T-cell (primary cell): ENCODE measurements around the gene EXOC3. TPM values are rescaled to one million over a fixed set of nuclear protein-coding genes. Genes with fewer than 3 reads are reported as not detected.
"Not testable (repeated sequence)": the region's sequence is repeated elsewhere in the genome, so short reads cannot be mapped to it uniquely, and the experiment has no call there.

ENCODE experiments used
- ATAC-seq, 4 experiments: fragments of 200-7000 bp in 3 of 4; fragments of 150-1000 bp in 1 of 4; cut with Tn5 transposase; replicated peaks in 1 of 4; 1 replicate in 3 of 4; 2 replicates in 1 of 4; pipeline ENCODE4 v1.10.0; 2021; ENCODE audit warnings: moderate library complexity in 3 of 4, mild to moderate bottlenecking in 2 of 4, moderate number of reproducible peaks in 1 of 4
- CTCF ChIA-PET, 2 donors: fragments of 300-600 bp; sonication (Branson Sonifier 250); formaldehyde crosslinking; loops; one replicate each; lab custom pipeline; 2022; ENCODE audit warnings: antibody characterized with exemption in 2 of 2; lab: Charles Lee
- POLR2A ChIA-PET, 2 donors: fragments of 300-600 bp; sonication (Branson Sonifier 250); formaldehyde crosslinking; loops; one replicate each; lab custom pipeline; 2022; ENCODE audit warnings: antibody characterized with exemption in 2 of 2; lab: Charles Lee
- DNase-seq, 35 experiments: peaks; one replicate each; pipeline versions ENCODE4 v3.0.0 to v3.0.0-alpha.2; 2013 to 2023
- H3K27ac ChIP-seq: one replicate; pipeline ENCODE4 v1.5.1; 2013; ENCODE audit warnings: low read length
- H3K27me3 ChIP-seq, 2 experiments: replicated peaks in 1 of 2; 1 replicate in 1 of 2; 2 replicates in 1 of 2; pipeline versions ENCODE4 v1.6.1 to v1.7.0; 2013; ENCODE audit warnings: low read length in 1 of 2, mixed read lengths in 1 of 2; ENCODE audit not compliant: control insufficient read depth in 2 of 2, insufficient read depth in 2 of 2; ENCODE audit errors: extremely low read depth in 1 of 2
- H3K36me3 ChIP-seq, 2 donors: 1 replicate in 1 of 2; 2 replicates in 1 of 2; pipeline versions ENCODE4 v1.6.1 to v1.7.0; 2013; ENCODE audit warnings: low read length in 1 of 2; ENCODE audit not compliant: control insufficient read depth in 2 of 2, insufficient read depth in 1 of 2; ENCODE audit errors: extremely low read depth in 1 of 2
- H3K4me1 ChIP-seq, 2 experiments: 1 replicate in 1 of 2; 2 replicates in 1 of 2; pipeline versions ENCODE4 v1.6.1 to v1.7.0; 2013; ENCODE audit warnings: low read length in 2 of 2, mixed read lengths in 1 of 2; ENCODE audit not compliant: insufficient read depth in 2 of 2, control insufficient read depth in 1 of 2; ENCODE audit errors: extremely low read depth in 1 of 2
- H3K4me3 ChIP-seq, 2 donors: 1 replicate in 1 of 2; 2 replicates in 1 of 2; pipeline versions ENCODE4 v1.5.1 to v1.7.0; 2013; ENCODE audit warnings: mild to moderate bottlenecking in 2 of 2, low read length in 1 of 2, moderate library complexity in 1 of 2; ENCODE audit not compliant: control insufficient read depth in 1 of 2; ENCODE audit errors: extremely low read depth in 1 of 2
- H3K9me3 ChIP-seq: 2 replicates; pipeline ENCODE4 v1.7.0; 2013
- H3K27ac Mint-ChIP-seq, 2 donors: one replicate each; pipeline ENCODE4 v1.8.0; 2020 to 2021; ENCODE audit warnings: mild to moderate bottlenecking in 2 of 2, mixed read lengths in 2 of 2
- H3K27me3 Mint-ChIP-seq, 2 donors: one replicate each; pipeline ENCODE4 v1.8.0; 2021 to 2022; ENCODE audit warnings: mixed read lengths in 2 of 2
- H3K36me3 Mint-ChIP-seq: one replicate; pipeline ENCODE4 v1.8.0; 2021; ENCODE audit warnings: mixed read lengths
- H3K4me1 Mint-ChIP-seq, 3 donors: one replicate each; pipeline ENCODE4 v1.8.0; 2020 to 2022; ENCODE audit warnings: mixed read lengths in 3 of 3, mild to moderate bottlenecking in 1 of 3
- H3K4me3 Mint-ChIP-seq, 3 donors: one replicate each; pipeline ENCODE4 v1.8.0; 2020 to 2022; ENCODE audit warnings: mild to moderate bottlenecking in 3 of 3, mixed read lengths in 3 of 3, moderate library complexity in 3 of 3
- H3K9me3 Mint-ChIP-seq, 3 donors: one replicate each; pipeline ENCODE4 v1.8.0; 2020 to 2022; ENCODE audit warnings: mixed read lengths in 3 of 3
- WGBS: methylation state at CpG from one replicate; pipeline ENCODE4 v1.1.5; 2013; ENCODE audit warnings: missing lambda C conversion rate; ENCODE audit not compliant: insufficient coverage; 5-methylcytosine and 5-hydroxymethylcytosine counted together
- total RNA-seq, 35 experiments: library from RNA in 6 of 35; stranded (reverse) in 6 of 35; fragments of 120-200 nt in 1 of 35; gene quantifications; one replicate each; pipeline versions ENCODE4 v1.2.1 to v1.2.4 and lab custom pipeline; 2013 to 2026

The EXOC3 gene
- total RNA-seq, 5 donors from 2014 or later (not counting 1 experiment from before 2014, with no cell fraction given), result 81.6 to 99.8 (median 84.2) TPM

DNA sequence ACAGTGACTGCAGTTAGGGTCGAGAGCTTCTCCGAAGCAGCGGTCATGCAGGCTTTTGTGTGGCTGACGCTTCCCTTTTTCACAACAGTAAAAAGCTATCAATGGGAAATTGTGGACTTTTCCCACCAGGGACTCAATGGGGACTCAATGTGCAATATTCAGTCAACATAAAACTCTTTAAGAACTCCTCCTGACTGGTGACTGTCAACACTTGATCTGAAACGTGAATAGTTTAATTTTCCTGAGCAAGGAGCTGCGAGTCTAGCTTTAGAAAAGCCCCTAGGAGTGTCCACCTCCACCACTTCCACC lies 28.7 kb downstream of the EXOC3 start:
- ChIA-PET POLR2A (interaction anchor here in 1 of 2 donors (0.5 to 0.6 kb wide), 2 partner anchors 8 to 13 kb away, joined by 3 to 4 read pairs; no protein-coding TSS in a partner anchor), CTCF (interaction anchor here in 1 of 2 donors (1.2 kb wide), 1 partner anchor 25 kb away, joined by 5 read pairs; no protein-coding TSS in a partner anchor)
- WGBS, result 78% methylated on average over 6 of the region's 6 CpGs
- Histone ChIP-seq H3K36me3 (peaks cover 6 to 15% of the 10 kb centered on the region in 2 donors), H3K4me3 (peak overlapping the region; percentile 61 to 65), H3K27ac (peak overlapping the region; percentile 9), H3K27me3 (peaks cover 2 to 32% of the 10 kb centered on the region in 2 experiments), H3K4me1 (peaks cover 8 to 36% of the 10 kb centered on the region in 2 experiments), H3K9me3 (no peaks in the 10 kb centered on the region)
- H3K4me1 Mint-ChIP-seq, result peaks cover 24 to 26% (median 25%) of the 10 kb centered on the region in 3 donors
- peak overlapping the region; percentile 63 to 81 for H3K27ac Mint-ChIP-seq
- H3K4me3 Mint-ChIP-seq, result peak overlapping the region; percentile 75 to 93 (median 77)
- DNase-seq (peak in 1 of 35 experiments; percentile 1), ATAC-seq (no peak)
- H3K27me3 Mint-ChIP-seq, result peaks cover 0 to 7% of the 10 kb centered on the region in 2 donors
- H3K9me3 Mint-ChIP-seq, result no peaks in the 10 kb centered on the region
- H3K36me3 Mint-ChIP-seq, result no peaks in the 10 kb centered on the region

- POLR2A ChIA-PET, result interaction anchor here in 1 of 2 donors (0.5 to 0.6 kb wide), 2 partner anchors 8 to 13 kb away, joined by 3 to 4 read pairs; no protein-coding TSS in a partner anchor
- H3K36me3 ChIP-seq, result peaks cover 3 to 11% of the 10 kb centered on the region in 2 donors
- ATAC-seq (peak in 1 of 4 experiments; percentile 3), DNase-seq (peak in 3 of 35 experiments; percentile 5 to 24 (median 10))
- H3K27ac Mint-ChIP-seq, result peak overlapping the region; percentile 63 to 81
- peak overlapping the region; percentile 75 to 93 (median 77) for H3K4me3 Mint-ChIP-seq
- H3K4me1 Mint-ChIP-seq, result peaks cover 24 to 26% (median 25%) of the 10 kb centered on the region in 3 donors
- H3K9me3 Mint-ChIP-seq, result no peaks in the 10 kb centered on the region
- H3K27me3 ChIP-seq, result peaks cover 2 to 36% of the 10 kb centered on the region in 2 experiments
- peaks cover 8 to 36% of the 10 kb centered on the region in 2 experiments for H3K4me1 ChIP-seq
- no peaks in the 10 kb centered on the region for H3K36me3 Mint-ChIP-seq
- 15% methylated on average over 29 of the region's 30 CpGs for WGBS
- H3K27me3 Mint-ChIP-seq, result peaks cover 0 to 8% of the 10 kb centered on the region in 2 donors
- CTCF ChIA-PET, result interaction anchor here in 1 of 2 donors (1.2 kb wide), 1 partner anchor 25 kb away, joined by 5 read pairs; no protein-coding TSS in a partner anchor
- no peaks in the 10 kb centered on the region for H3K9me3 ChIP-seq
- H3K4me3 ChIP-seq, result peak overlapping the region; percentile 61 to 65
- peak overlapping the region; percentile 9 for H3K27ac ChIP-seq
Observed at GRCh38 chr5:472076-472655, 29.2 kb downstream of the EXOC3 start.

GRCh38 chr5:472656-473550 lies 29.9 kb downstream of the EXOC3 start:
- Histone ChIP-seq H3K27ac (peak overlapping the region; percentile 9), H3K9me3 (no peaks in the 10 kb centered on the region), H3K4me3 (peak overlapping the region; percentile 74 to 88), H3K4me1 (peaks cover 8 to 36% of the 10 kb centered on the region in 2 experiments), H3K27me3 (peaks cover 2 to 44% of the 10 kb centered on the region in 2 experiments), H3K36me3 (peaks cover 3 to 10% of the 10 kb centered on the region in 2 donors)
- H3K27ac Mint-ChIP-seq, result peak overlapping the region in 1 of 2 donors; percentile 64
- ChIA-PET CTCF (interaction anchor here in 1 of 2 donors (1.2 kb wide), 1 partner anchor 26 kb away, joined by 5 read pairs; no protein-coding TSS in a partner anchor), POLR2A (no interaction called here)
- H3K27me3 Mint-ChIP-seq, result peaks cover 0 to 15% of the 10 kb centered on the region in 2 donors
- peaks cover 24 to 26% (median 25%) of the 10 kb centered on the region in 3 donors for H3K4me1 Mint-ChIP-seq
- H3K36me3 Mint-ChIP-seq, result no peaks in the 10 kb centered on the region
- no peaks in the 10 kb centered on the region for H3K9me3 Mint-ChIP-seq
- peak overlapping the region; percentile 75 to 93 (median 77) for H3K4me3 Mint-ChIP-seq
- DNase-seq, result peak; percentile 69 to 94 (median 82)
- WGBS, result under 1% methylated on average over 136 of the region's 137 CpGs
- ATAC-seq, result peak; percentile 82 to 86 (median 85)

GRCh38 chr5:473551-474192 lies 30.7 kb downstream of the EXOC3 start:
- no peaks in the 10 kb centered on the region for H3K36me3 Mint-ChIP-seq
- under 1% methylated on average over 41 of the region's 44 CpGs for WGBS
- ATAC-seq, result peak; percentile 4 to 10 (median 4)

DNA sequence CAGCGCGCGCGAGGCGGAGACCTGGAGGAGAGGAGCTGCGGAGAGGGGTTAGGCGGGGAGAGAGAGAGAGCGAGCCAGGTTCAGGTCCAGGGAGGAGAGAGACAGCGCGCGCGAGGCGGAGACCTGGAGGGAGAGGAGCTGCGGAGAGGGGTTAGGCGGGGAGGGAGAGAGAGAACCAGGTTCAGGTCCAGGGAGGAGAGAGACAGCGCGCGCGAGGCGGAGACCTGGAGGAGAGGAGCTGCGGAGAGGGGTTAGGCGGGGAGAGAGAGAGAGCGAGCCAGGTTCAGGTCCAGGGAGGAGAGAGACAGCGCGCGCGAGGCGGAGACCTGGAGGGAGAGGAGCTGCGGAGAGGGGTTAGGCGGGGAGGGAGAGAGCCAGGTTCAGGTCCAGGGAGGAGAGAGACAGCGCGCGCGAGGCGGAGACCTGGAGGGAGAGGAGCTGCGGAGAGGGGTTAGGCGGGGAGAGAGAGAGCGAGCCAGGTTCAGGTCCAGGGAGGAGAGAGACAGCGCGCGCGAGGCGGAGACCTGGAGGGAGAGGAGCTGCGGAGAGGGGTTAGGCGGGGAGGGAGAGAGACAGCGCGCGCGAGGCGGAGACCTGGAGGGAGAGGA lies 31.4 kb downstream of the EXOC3 start:
- H3K9me3 ChIP-seq, H3K27ac Mint-ChIP-seq, H3K36me3 Mint-ChIP-seq, H3K9me3 Mint-ChIP-seq, DNase-seq, CTCF ChIA-PET, ATAC-seq, H3K27ac ChIP-seq, H3K36me3 ChIP-seq: not testable (repeated sequence)
- POLR2A ChIA-PET, result interaction anchor here (0.6 to 0.7 kb wide), 3 partner anchors 9 to 445 kb away, joined by 5 to 6 read pairs (median 5); no protein-coding TSS in a partner anchor
- H3K4me1 ChIP-seq, result peaks cover 8 to 36% of the 10 kb centered on the region in 2 experiments
- Mint-ChIP-seq H3K4me3 (peak overlapping the region; percentile 64 to 93 (median 84)), H3K4me1 (peaks cover 24 to 25% (median 25%) of the 10 kb centered on the region in 3 donors), H3K27me3 (peaks cover 0 to 15% of the 10 kb centered on the region in 2 donors)
- H3K4me3 ChIP-seq, result peak overlapping the region; percentile 74 to 88
- WGBS, result 2% methylated on average over 22 of the region's 50 CpGs
- H3K27me3 ChIP-seq, result peaks cover 2 to 57% of the 10 kb centered on the region in 2 experiments

More at GRCh38 chr5:473551-474192, 30.7 kb downstream of the EXOC3 start:
- H3K4me1 ChIP-seq, result peaks cover 8 to 36% of the 10 kb centered on the region in 2 experiments
- H3K36me3 ChIP-seq, result peaks cover 3 to 10% of the 10 kb centered on the region in 2 donors
- ChIA-PET POLR2A (interaction anchor here (0.6 to 0.7 kb wide), 3 partner anchors 8 to 445 kb away, joined by 5 to 6 read pairs (median 5); no protein-coding TSS in a partner anchor), CTCF (no interaction called here)
- Mint-ChIP-seq H3K4me3 (peak overlapping the region; percentile 79 to 93 (median 84)), H3K27me3 (peaks cover 0 to 15% of the 10 kb centered on the region in 2 donors), H3K4me1 (peaks cover 24 to 26% (median 25%) of the 10 kb centered on the region in 3 donors), H3K9me3 (no peaks in the 10 kb centered on the region), H3K27ac (no peak overlapping the region)
- H3K9me3 ChIP-seq, result no peaks in the 10 kb centered on the region
- no peak overlapping the region for H3K27ac ChIP-seq
- H3K4me3 ChIP-seq, result peak overlapping the region; percentile 74 to 88
- DNase-seq, result peak in 12 of 35 experiments; percentile 9 to 48 (median 20)
- H3K27me3 ChIP-seq, result peaks cover 2 to 51% of the 10 kb centered on the region in 2 experiments
